ENCODE measurements around the gene THAP4. TPM values are rescaled to one million over a fixed set of nuclear protein-coding genes. Genes with fewer than 3 reads are reported as not detected.

The THAP4 gene
- total RNA-seq, 2 donors from 2014 or later = 54.6 to 66.1 TPM

DNA sequence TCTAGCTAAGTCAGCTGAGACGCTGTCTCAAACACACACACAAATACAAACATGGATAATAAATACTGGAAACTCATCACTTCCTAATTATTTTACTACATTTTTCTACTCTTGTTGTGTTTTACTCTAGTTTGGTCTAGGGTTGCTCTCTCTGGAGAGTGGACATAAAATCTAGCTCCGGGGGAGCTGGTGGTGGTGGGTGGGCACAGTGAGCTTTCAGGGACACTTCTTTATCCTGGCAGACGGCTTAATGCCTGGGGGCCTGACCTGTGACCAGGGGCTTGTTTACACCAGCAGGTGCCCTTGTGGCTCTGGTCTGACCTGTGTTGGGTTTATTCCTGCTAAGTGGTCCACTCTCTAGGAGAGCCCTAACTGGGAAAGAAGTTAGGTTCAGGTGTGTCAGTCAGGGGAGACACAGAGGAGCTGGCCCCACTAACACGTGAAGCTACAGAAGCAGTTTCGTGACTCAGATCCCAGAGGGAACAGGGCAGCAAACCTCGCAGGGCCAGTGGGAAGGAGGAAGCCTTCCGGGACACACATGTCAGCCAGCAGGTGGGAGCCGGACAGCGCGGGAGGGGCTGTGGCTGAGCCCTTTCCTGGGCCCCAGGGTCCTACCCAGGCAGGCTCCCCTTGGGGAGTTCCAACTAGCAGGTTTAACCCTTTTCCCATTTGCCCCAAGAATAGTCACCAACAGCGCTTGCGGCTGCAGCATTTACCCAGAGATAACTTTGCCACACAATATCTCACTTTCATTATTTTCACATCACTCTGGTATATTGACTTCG, 100.9 kb downstream of the THAP4 start:
- DNase-seq = no peak
- Histone ChIP-seq H3K4me1 (ENCODE audit: control insufficient read depth, insufficient read depth, low read length) (no peaks in the 10 kb centered on the region), H3K4me3 (ENCODE audit: low read length) (no peak overlapping the region), H3K9me3 (ENCODE audit: control insufficient read depth, low read length) (no peaks in the 10 kb centered on the region), H3K36me3 (ENCODE audit: control insufficient read depth, insufficient read depth, low read length) (no peaks in the 10 kb centered on the region), H3K27ac (ENCODE audit: low read depth, low read length) (no peak overlapping the region), H3K9ac (ENCODE audit: extremely low read depth, low read length, poor library complexity, severe bottlenecking) (no peak overlapping the region), H3K27me3 (ENCODE audit: control insufficient read depth, insufficient read depth, low read length, poor library complexity, severe bottlenecking) (peaks cover 10% of the 10 kb centered on the region)
- Mint-ChIP-seq H3K27ac (no peak overlapping the region), H3K4me1 (peaks cover 3% of the 10 kb centered on the region), H3K9me3 (no peaks in the 10 kb centered on the region), H3K4me3 (no peak overlapping the region), H3K36me3 (ENCODE audit: low read depth) (no peaks in the 10 kb centered on the region), H3K27me3 (ENCODE audit: insufficient read depth) (peaks cover 22% of the 10 kb centered on the region)
- TF ChIP-seq, protein P1, sequence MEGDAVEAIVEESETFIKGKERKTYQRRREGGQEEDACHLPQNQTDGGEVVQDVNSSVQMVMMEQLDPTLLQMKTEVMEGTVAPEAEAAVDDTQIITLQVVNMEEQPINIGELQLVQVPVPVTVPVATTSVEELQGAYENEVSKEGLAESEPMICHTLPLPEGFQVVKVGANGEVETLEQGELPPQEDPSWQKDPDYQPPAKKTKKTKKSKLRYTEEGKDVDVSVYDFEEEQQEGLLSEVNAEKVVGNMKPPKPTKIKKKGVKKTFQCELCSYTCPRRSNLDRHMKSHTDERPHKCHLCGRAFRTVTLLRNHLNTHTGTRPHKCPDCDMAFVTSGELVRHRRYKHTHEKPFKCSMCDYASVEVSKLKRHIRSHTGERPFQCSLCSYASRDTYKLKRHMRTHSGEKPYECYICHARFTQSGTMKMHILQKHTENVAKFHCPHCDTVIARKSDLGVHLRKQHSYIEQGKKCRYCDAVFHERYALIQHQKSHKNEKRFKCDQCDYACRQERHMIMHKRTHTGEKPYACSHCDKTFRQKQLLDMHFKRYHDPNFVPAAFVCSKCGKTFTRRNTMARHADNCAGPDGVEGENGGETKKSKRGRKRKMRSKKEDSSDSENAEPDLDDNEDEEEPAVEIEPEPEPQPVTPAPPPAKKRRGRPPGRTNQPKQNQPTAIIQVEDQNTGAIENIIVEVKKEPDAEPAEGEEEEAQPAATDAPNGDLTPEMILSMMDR (conservative IDR thresholded peaks at IDR 0.05) = no peak
- 87 to 95% methylated on average over 4 to 13 of the region's 13 CpGs for WGBS, 2 experiments (ENCODE audit: insufficient coverage in 1 of 2, insufficient read length in 1 of 2)

DNA sequence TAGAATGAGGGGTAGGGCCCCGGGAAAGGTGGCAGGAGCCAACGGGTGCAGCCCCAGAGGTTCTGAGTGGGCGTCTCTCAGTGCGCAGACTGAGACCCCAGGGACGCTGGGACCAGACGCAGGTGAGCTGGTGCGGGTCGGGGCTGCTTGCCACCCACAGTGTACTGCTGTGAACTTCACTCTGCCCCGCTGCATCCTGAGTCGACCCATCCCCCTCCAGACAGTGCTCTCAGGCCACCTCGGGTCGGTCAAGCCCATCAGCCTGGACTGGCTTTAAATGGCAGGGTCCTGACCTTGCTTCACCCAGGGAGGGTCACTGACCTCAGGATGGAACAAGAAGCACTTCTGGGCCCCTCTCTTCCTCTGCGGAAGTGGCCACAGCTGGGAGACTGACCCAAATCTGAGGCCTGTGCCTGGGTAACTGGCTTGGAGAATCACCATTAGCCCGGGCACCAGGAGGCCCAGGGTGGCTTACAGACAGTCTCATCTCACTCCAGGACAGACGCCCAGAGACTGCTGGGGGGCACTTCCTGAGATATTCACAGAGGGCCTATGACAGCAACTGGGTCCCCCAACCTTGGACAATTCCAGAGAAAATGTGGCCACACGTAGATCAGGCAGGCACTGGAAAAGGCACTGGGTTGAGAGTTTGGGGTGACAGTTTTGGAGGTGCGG, 102.1 kb downstream of the THAP4 start:
- H3K4me1 ChIP-seq (ENCODE audit: control insufficient read depth, insufficient read depth, low read length) = no peaks in the 10 kb centered on the region
- H3K36me3 ChIP-seq (ENCODE audit: control insufficient read depth, insufficient read depth, low read length) = no peaks in the 10 kb centered on the region
- no peak for DNase-seq
- H3K4me3 ChIP-seq (ENCODE audit: low read length) = no peak overlapping the region
- TF ChIP-seq, protein P1 (conservative IDR thresholded peaks at IDR 0.05) = no peak
- Mint-ChIP-seq H3K4me3 (no peak overlapping the region), H3K36me3 (ENCODE audit: low read depth) (no peaks in the 10 kb centered on the region), H3K27ac (no peak overlapping the region), H3K9me3 (no peaks in the 10 kb centered on the region), H3K27me3 (ENCODE audit: insufficient read depth) (peaks cover 19% of the 10 kb centered on the region), H3K4me1 (no peaks in the 10 kb centered on the region)
- H3K27ac ChIP-seq (ENCODE audit: low read depth, low read length) = no peak overlapping the region
- H3K27me3 ChIP-seq (ENCODE audit: control insufficient read depth, insufficient read depth, low read length, poor library complexity, severe bottlenecking) = peaks cover 4% of the 10 kb centered on the region
- WGBS, 2 experiments (ENCODE audit: insufficient coverage in 1 of 2, insufficient read length in 1 of 2) = 88 to 89% methylated on average over 14 to 17 of the region's 17 CpGs
- no peak overlapping the region for H3K9ac ChIP-seq (ENCODE audit: extremely low read depth, low read length, poor library complexity, severe bottlenecking)
- no peaks in the 10 kb centered on the region for H3K9me3 ChIP-seq (ENCODE audit: control insufficient read depth, low read length)

Other genes starting within 250 kb of the THAP4 start
- 100 to 1,000 TPM; 226 to 252 TPM for gene STK25, start 128.6 kb downstream of the THAP4 start, total RNA-seq
- gene BOK, start 78.4 kb downstream of the THAP4 start, total RNA-seq = 10 to 100 TPM; 23.4 to 24.5 TPM
- 100 to 1,000 TPM; 126 to 166 TPM for gene ATG4B, start 535 bp upstream of the THAP4 start, total RNA-seq
- 10 to 100 TPM; 60.9 to 62.4 TPM for gene DTYMK, start 49.7 kb upstream of the THAP4 start, total RNA-seq
- gene ING5, start 64.9 kb upstream of the THAP4 start, total RNA-seq = 10 to 100 TPM; 44.9 to 53.1 TPM
- gene D2HGDH, start 97.5 kb upstream of the THAP4 start, total RNA-seq = 10 to 100 TPM; 25.1 to 34.8 TPM
- under 1 TPM; 0.57 to 0.91 TPM for gene GAL3ST2, start 139.7 kb upstream of the THAP4 start, total RNA-seq
- gene NEU4, start 172.0 kb upstream of the THAP4 start, total RNA-seq = 1 to 10 TPM; 1.2 TPM
- gene PDCD1, start 221.7 kb upstream of the THAP4 start, total RNA-seq = under 1 TPM in 1 of 2 donors, not detected in 1; 0.20 TPM
- gene RTP5, start 232.6 kb upstream of the THAP4 start, total RNA-seq = not detected

Measured in endodermal cell (in vitro differentiated cells).